GM18505 (cell line): ENCODE results near the gene PPM1N.
A peak's percentile ranks its signal among the peaks of the same experiment; 100 is the strongest.

Experiments
- ATAC-seq: cut with Tn5 transposase; IDR thresholded peaks from one replicate; pipeline ENCODE4 v1.9.1; 2021; ENCODE audit not compliant: unreplicated experiment
- POLR2A ChIP-seq: IDR thresholded peaks from 4 replicates; pipeline ENCODE4 v1.6.1; 2011; ENCODE audit warnings: borderline replicate concordance; ENCODE audit not compliant: insufficient read depth, insufficient read length; ENCODE audit errors: extremely low read depth

The PPM1N gene

GRCh38 chr19:45464852-45465441 lies 33.3 kb upstream of the PPM1N start:
- ATAC-seq, result no peak
- no peak for TF ChIP-seq POLR2A

GRCh38 chr19:45467115-45467455 lies 31.2 kb upstream of the PPM1N start:
- ATAC-seq, result no peak
- TF ChIP-seq POLR2A, result no peak

- TF ChIP-seq POLR2A, result peak; percentile 68
- peak; percentile 38 for ATAC-seq
Observed at GRCh38 chr19:45467456-45468158, 30.6 kb upstream of the PPM1N start, which contains the start of gene FOSB. Gene FOSB (plus strand): TSS chr19:45467996. CDS start chr19:45468587, 591 bp downstream.

DNA sequence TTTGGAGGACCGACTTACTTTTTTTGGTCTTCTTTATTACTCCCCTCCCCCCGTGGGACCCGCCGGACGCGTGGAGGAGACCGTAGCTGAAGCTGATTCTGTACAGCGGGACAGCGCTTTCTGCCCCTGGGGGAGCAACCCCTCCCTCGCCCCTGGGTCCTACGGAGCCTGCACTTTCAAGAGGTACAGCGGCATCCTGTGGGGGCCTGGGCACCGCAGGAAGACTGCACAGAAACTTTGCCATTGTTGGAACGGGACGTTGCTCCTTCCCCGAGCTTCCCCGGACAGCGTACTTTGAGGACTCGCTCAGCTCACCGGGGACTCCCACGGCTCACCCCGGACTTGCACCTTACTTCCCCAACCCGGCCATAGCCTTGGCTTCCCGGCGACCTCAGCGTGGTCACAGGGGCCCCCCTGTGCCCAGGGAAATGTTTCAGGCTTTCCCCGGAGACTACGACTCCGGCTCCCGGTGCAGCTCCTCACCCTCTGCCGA lies 30.0 kb upstream of the PPM1N start:
- no peak for ATAC-seq
- TF ChIP-seq POLR2A, result no peak

GRCh38 chr19:45468803-45469131 lies 29.5 kb upstream of the PPM1N start:
- no peak for TF ChIP-seq POLR2A
- ATAC-seq, result peak; percentile 27

DNA sequence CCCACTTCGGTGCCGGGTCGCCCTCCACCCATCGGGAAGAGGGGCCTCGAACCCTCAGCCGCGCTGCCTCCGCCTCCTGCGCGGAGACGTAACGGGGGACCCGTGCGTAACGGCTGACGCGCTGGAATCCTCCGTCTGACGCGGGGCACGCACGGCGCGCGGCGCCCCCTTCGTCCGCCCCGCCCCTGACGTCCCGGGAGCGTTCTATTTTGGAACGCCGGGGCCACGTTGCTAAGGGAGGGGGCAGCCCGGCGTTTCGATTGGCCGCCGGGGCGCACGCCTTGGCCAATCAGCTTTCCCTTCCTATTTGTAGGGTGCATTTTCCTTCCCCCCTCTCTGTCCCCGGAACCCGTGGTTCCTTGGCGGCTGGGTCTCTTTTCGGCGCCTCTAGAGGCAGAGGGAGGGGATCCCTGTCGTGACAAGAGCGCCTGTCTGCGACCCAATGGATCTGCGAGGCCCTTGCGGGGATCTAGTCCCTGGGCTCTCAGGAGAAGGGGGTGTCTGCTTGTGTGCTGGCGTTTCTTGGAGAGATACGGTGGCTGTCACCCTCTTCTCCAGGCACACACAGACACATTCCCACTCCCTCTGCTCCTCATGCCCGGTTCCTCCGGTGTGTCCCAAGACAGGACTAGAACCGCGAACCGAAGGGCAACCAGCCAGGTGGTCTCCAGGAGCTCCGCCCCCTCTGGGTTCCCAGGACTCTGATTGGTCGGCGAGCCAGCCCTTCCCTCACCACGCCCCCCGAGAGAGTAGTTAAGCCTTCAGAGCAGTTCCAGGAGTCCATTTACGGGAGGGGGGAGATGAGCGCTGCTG lies 28.9 kb upstream of the PPM1N start:
- ATAC-seq, result peak; percentile 50
- TF ChIP-seq POLR2A, result peak; percentile 65

DNA sequence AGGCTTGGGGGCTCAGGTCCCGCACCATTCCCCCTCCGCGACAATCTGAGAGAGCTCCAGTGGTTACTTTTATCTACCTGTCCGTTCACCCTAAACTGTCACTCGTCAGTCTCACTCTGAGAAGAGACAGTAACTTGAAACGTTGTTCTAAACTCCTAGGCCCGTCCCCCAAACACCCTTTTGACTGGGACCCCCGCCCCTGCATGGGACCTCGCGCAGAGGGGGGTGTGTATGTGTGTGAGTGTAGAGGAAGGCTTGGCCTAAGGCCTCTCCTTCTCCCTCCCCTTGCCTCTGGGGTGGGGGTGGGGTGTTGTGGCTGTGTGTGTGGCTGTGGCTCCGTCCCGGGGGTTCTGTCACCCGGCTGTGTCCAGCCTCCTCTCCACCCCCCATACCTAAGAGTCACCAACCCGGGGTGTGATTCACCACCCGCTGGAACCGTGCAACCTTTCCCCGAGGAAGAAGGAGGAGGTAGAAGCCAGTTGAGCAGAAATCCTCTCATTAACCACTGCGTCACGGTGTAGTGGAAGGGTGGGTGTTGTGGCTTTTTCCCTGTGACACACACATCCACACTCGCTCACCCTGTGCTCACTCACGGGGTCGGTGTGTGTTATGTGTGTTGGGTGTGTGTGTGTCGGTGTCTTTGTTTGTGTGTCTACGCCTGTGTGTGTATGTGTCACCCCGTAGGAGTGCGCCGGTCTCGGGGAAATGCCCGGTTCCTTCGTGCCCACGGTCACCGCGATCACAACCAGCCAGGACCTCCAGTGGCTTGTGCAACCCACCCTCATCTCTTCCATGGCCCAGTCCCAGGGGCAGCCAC lies 28.1 kb upstream of the PPM1N start:
- no peak for TF ChIP-seq POLR2A
- ATAC-seq, result no peak

GRCh38 chr19:45470762-45471081 lies 27.5 kb upstream of the PPM1N start:
- no peak for TF ChIP-seq POLR2A
- ATAC-seq, result no peak

- no peak for TF ChIP-seq POLR2A
- ATAC-seq, result no peak
Observed at GRCh38 chr19:45471111-45471930, 26.9 kb upstream of the PPM1N start.

GRCh38 chr19:45471931-45472562 lies 26.2 kb upstream of the PPM1N start:
- no peak for TF ChIP-seq POLR2A
- no peak for ATAC-seq

GRCh38 chr19:45472563-45473366 lies 25.5 kb upstream of the PPM1N start:
- no peak for ATAC-seq
- no peak for TF ChIP-seq POLR2A
